BE2C (cell line): Measurements from ENCODE around the gene CDK6.

Source experiments
- DNase-seq: peaks from one replicate; pipeline ENCODE4 v3.0.0-alpha.2; 2020
- H3K27me3 ChIP-seq: fragments of 250-450 bp; sonication (Bioruptor Pico); 2 replicates; pipeline ENCODE4 v1.5.1; 2020; ENCODE audit warnings: mild to moderate bottlenecking
- H3K36me3 ChIP-seq: fragments of 250-450 bp; sonication (Bioruptor Pico); 2 replicates; pipeline ENCODE4 v1.5.1; 2020; ENCODE audit warnings: mild to moderate bottlenecking
- H3K4me1 ChIP-seq: fragments of 250-450 bp; sonication (Bioruptor Pico); 2 replicates; pipeline ENCODE4 v1.5.1; 2020
- H3K4me3 ChIP-seq: 2 replicates; pipeline ENCODE4 v1.5.1; 2011; ENCODE audit warnings: low read depth, low read length
- H3K9me3 ChIP-seq: fragments of 250-450 bp; sonication (Bioruptor Pico); 2 replicates; pipeline ENCODE4 v1.5.1; 2020
- TF ChIP-seq, protein P1 (sequence below): IDR thresholded peaks from 2 replicates; pipeline ENCODE4 v1.5.1; 2012; ENCODE audit warnings: mild to moderate bottlenecking, low read depth, low read length

Gene CDK6

DNA sequence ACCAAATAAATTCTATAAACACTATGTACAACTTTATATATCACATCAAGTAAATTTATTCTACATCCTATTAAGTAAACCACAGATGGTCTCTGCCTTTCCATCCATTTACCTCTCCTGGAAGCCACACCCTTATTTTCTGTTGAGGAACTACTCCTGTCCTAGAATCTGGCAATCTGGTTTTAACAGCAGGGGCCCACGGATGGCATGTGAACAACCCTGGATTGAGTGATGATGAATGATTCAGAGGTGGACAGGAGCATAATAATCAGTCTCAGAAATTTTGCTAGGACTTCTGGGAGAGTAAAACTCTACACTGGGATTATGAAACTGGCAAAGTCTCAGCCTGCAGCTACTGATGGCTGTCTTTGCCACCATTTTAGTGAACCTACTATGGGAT, 54.1 kb downstream of the CDK6 start:
- Histone ChIP-seq H3K36me3 (peaks cover 3% of the 10 kb centered on the region; the same call in 1 of the 2 replicates), H3K27me3 (no peaks in the 10 kb centered on the region), H3K4me3 (no peak overlapping the region), H3K4me1 (peaks cover 61% of the 10 kb centered on the region), H3K9me3 (no peaks in the 10 kb centered on the region)
- peak; percentile 26 for DNase-seq
- TF ChIP-seq, protein P1, sequence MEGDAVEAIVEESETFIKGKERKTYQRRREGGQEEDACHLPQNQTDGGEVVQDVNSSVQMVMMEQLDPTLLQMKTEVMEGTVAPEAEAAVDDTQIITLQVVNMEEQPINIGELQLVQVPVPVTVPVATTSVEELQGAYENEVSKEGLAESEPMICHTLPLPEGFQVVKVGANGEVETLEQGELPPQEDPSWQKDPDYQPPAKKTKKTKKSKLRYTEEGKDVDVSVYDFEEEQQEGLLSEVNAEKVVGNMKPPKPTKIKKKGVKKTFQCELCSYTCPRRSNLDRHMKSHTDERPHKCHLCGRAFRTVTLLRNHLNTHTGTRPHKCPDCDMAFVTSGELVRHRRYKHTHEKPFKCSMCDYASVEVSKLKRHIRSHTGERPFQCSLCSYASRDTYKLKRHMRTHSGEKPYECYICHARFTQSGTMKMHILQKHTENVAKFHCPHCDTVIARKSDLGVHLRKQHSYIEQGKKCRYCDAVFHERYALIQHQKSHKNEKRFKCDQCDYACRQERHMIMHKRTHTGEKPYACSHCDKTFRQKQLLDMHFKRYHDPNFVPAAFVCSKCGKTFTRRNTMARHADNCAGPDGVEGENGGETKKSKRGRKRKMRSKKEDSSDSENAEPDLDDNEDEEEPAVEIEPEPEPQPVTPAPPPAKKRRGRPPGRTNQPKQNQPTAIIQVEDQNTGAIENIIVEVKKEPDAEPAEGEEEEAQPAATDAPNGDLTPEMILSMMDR: no peak

DNA sequence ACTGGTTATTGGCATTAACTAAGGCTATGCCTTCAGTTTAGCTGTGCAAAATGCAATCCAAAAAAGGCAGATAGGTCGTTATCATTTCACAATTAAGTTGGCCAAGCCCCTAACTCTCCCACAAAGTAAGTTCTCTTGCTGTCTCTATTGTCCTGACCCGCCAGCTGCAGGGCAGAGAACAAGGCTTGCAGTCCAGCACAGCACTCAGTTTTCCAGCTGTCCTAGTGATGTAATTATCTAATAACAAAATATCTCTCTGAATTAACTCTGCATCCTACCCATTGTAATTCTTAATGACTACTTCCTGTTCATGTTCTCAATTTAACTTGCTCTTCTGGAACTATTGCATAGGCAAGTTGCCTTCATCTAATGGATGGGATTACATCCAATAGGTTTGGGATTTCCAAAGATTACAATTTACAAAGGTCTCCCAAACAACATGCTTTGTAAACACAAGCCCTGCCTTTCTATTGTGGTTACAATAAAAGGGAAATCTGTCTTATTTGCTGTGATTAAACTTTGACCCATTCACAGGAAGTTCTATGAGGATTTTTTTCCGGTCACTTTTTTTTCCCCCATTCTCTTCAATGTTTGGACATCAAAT, 55.2 kb downstream of the CDK6 start:
- TF ChIP-seq, protein P1: no peak
- H3K4me1 ChIP-seq: peaks cover 61% of the 10 kb centered on the region
- peaks cover 3% of the 10 kb centered on the region; the same call in 1 of the 2 replicates for H3K36me3 ChIP-seq
- H3K4me3 ChIP-seq: peak overlapping the region; percentile 7
- DNase-seq: peak; percentile 85
- no peaks in the 10 kb centered on the region for H3K27me3 ChIP-seq
- H3K9me3 ChIP-seq: no peaks in the 10 kb centered on the region

DNA sequence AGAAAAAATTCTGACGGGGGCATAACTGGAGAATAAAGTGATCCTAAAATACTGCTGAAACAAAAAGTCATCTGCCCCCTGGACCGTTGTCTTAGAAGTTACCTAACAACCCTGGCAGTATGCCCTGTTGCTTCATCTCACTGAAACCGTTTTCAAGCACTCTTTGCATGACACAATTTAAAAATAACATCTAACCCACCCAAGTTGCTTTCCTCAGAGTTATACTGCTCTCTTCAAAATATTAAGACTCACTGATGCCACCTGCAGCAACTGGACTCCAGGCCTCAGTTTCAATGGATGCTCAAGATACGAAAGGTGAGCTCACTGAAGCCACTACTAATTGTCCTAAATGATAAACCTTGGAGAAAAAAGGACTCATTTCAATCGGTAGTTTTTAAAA, 57.4 kb downstream of the CDK6 start:
- TF ChIP-seq, protein P1: no peak
- Histone ChIP-seq H3K4me3 (no peak overlapping the region), H3K36me3 (peaks cover 9% of the 10 kb centered on the region), H3K27me3 (no peaks in the 10 kb centered on the region), H3K9me3 (no peaks in the 10 kb centered on the region), H3K4me1 (peaks cover 53% of the 10 kb centered on the region)
- no peak for DNase-seq

DNA sequence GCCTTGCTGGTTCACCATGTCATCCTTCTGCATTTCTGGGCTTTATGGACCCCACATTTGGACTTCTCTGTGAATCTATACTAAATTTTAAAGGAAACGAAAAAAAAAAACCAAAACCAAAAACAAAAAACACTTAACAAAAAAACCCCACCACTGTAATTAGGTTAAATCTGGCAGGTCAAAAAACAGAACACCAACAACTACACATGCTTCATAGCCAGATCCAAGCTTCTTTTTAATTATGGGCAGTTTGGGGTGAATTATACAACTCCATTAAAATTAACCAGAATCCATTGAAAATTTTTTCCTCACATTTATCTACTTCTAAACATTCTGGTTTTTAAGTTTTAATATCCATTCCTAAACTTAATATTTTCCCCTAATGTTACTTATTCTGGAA, 58.4 kb downstream of the CDK6 start:
- TF ChIP-seq, protein P1: no peak
- peaks cover 9% of the 10 kb centered on the region for H3K36me3 ChIP-seq
- H3K4me1 ChIP-seq: peaks cover 51% of the 10 kb centered on the region
- no peak overlapping the region for H3K4me3 ChIP-seq
- no peaks in the 10 kb centered on the region for H3K9me3 ChIP-seq
- no peaks in the 10 kb centered on the region for H3K27me3 ChIP-seq
- no peak for DNase-seq

DNA sequence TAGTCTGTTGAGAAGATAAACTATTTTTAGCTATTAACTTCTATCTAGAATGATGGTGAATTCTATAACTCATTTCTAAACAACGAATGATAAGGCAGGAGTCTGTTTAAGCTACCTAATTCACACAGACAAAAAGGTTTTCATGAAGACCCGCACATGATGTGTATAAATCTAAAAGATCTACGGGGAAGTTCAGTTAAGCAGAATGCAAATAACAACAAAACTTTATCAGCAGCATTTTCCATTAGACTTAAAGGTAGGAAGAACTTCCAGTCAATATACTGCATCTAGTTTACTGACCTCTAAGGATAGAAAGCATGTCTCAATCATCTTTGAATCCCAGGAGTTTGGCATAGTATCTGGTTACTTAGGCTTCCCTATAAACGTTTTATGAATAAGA, 62.6 kb downstream of the CDK6 start:
- Histone ChIP-seq H3K36me3 (peaks cover 6% of the 10 kb centered on the region), H3K4me3 (no peak overlapping the region), H3K9me3 (no peaks in the 10 kb centered on the region), H3K27me3 (no peaks in the 10 kb centered on the region), H3K4me1 (peaks cover 36% of the 10 kb centered on the region)
- DNase-seq: no peak
- TF ChIP-seq, protein P1: no peak

DNA sequence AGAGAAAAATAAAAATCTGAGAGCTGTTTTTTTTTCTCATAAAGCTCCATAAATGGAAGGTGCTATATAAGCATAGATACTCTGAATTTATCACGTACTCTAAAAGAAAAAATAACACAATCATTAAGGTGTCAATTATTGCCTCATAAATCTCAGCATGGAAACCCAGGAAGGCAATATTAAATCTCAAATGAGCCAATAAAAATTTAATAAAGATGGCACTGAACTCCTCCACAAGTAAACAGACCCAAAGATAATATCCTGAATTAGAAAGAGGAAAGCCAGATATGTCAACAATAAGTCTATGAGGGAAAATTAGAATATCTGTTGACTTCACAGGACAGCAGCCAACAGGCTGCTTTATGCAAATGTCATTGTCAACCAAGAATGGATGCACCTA, 66.5 kb downstream of the CDK6 start:
- H3K9me3 ChIP-seq: no peaks in the 10 kb centered on the region
- no peak for DNase-seq
- H3K27me3 ChIP-seq: no peaks in the 10 kb centered on the region
- peaks cover 56% of the 10 kb centered on the region for H3K4me1 ChIP-seq
- TF ChIP-seq, protein P1: no peak
- peak overlapping the region; percentile 7; the same call in 1 of the 2 replicates for H3K4me3 ChIP-seq
- H3K36me3 ChIP-seq: peaks cover 12% of the 10 kb centered on the region
